OCI-LY1 (cell line): ENCODE measurements around the gene KCP.

Experiments used
- H2AFZ ChIP-seq: fragments of 200-600 bp; sonication (generic), shearing (Covaris generic); 2 replicates; pipeline ENCODE4 v1.6.0; 2014; ENCODE audit warnings: antibody characterized with exemption, mild to moderate bottlenecking, low read length
- H3F3A ChIP-seq: fragments of 200-600 bp; sonication (generic), shearing (Covaris generic); 2 replicates; pipeline ENCODE4 v1.6.0; 2014; ENCODE audit warnings: mild to moderate bottlenecking, antibody characterized with exemption, low read length, moderate library complexity; ENCODE audit not compliant: insufficient read depth
- H3K27ac ChIP-seq: fragments of 200-600 bp; sonication (generic); 2 replicates; pipeline ENCODE4 v1.5.1; 2014; ENCODE audit warnings: low read length, mixed run types, mild to moderate bottlenecking, low read depth; ENCODE audit not compliant: poor library complexity, severe bottlenecking
- H3K27me3 ChIP-seq: fragments of 200-600 bp; sonication (generic); 2 replicates; pipeline ENCODE4 v1.6.0; 2014; ENCODE audit warnings: antibody characterized with exemption, mild to moderate bottlenecking, low read length, moderate library complexity; ENCODE audit not compliant: insufficient read depth
- H3K36me3 ChIP-seq: fragments of 200-600 bp; sonication (generic); 2 replicates; pipeline ENCODE4 v1.6.1; 2014; ENCODE audit warnings: mild to moderate bottlenecking, antibody characterized with exemption, low read length, moderate library complexity, mixed read lengths; ENCODE audit not compliant: insufficient read depth
- H3K4me1 ChIP-seq: fragments of 200-600 bp; sonication (generic); 2 replicates; pipeline ENCODE4 v1.5.1; 2014; ENCODE audit warnings: mild to moderate bottlenecking, low read length, moderate library complexity; ENCODE audit not compliant: insufficient read depth, severe bottlenecking
- H3K4me2 ChIP-seq: fragments of 200-600 bp; sonication (generic), shearing (Covaris generic); 2 replicates; pipeline ENCODE4 v1.6.1; 2014; ENCODE audit warnings: low read length
- H3K4me3 ChIP-seq: fragments of 200-600 bp; sonication (generic); 2 replicates; pipeline ENCODE4 v1.5.1; 2014; ENCODE audit warnings: low read length, low read depth, mild to moderate bottlenecking, mixed read lengths; ENCODE audit not compliant: poor library complexity, severe bottlenecking
- H3K79me2 ChIP-seq: fragments of 200-600 bp; shearing (Covaris generic); 2 replicates; pipeline ENCODE4 v1.6.1; 2016; ENCODE audit warnings: mixed run types, low read length, mixed read lengths; ENCODE audit not compliant: insufficient read depth
- H3K9ac ChIP-seq: fragments of 200-600 bp; sonication (generic), shearing (Covaris generic); 2 replicates; pipeline ENCODE4 v1.6.1; 2014; ENCODE audit warnings: mild to moderate bottlenecking, low read length, mixed read lengths
- H3K9me2 ChIP-seq: fragments of 200-600 bp; sonication (generic), shearing (Covaris generic); 2 replicates; pipeline ENCODE4 v1.6.1; 2014; ENCODE audit warnings: low read depth, mild to moderate bottlenecking, low read length, mixed read lengths
- H3K9me3 ChIP-seq: fragments of 200-600 bp; shearing (Covaris generic); 2 replicates; pipeline ENCODE4 v1.6.1; 2014; ENCODE audit warnings: low read length, mixed read lengths
- H4K20me1 ChIP-seq: fragments of 200-600 bp; sonication (generic), shearing (Covaris generic); 2 replicates; pipeline ENCODE4 v1.6.0; 2016; ENCODE audit warnings: mild to moderate bottlenecking, low read length; ENCODE audit not compliant: insufficient read depth
- CTCF ChIP-seq: fragments of 200-600 bp; sonication (generic), shearing (Covaris generic); IDR thresholded peaks from 2 replicates; pipeline ENCODE4 v1.5.1; 2017; ENCODE audit warnings: mild to moderate bottlenecking, antibody characterized with exemption, low read length, moderate library complexity, mixed read lengths
- EZH2 ChIP-seq: fragments of 200-600 bp; sonication (generic), shearing (Covaris generic); IDR thresholded peaks from 2 replicates; pipeline ENCODE4 v1.8.0; 2017; ENCODE audit warnings: borderline replicate concordance, mixed run types, mild to moderate bottlenecking, antibody characterized with exemption, low read length, moderate library complexity, mixed read lengths

KCP gene

DNA sequence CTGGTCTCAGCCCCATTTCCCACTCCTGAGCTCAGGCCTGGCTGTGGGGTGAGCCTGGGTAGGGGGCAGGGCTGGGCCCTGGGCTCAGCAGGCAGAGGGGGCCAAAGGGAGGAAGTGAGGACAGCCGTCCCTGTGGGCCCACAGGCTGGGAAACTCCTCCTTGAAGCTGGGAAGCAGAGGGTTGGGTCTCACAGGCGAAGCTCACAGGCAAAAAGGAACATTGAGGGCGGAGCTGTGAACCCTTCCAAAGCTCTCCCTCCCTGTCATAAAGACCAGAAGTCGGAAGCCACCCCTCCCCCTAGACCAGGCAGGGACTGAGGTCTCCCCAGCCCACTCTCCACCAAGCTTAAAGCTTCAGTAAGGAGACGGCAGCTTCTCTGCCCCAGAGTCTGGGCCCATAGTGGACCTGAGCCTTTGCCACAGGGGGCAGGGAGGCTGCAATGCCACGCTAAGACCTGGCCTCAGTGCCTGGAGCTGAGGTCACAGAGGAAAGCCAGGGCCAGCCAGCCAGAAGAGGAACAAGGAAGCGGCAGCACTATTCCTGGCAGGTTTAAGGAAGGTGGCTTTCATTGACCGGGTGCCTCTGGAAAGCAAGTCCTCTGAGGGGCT lies 1.0 kb upstream of the KCP start:
- Histone ChIP-seq H4K20me1 (no peaks in the 10 kb centered on the region), H3K27ac (no peak overlapping the region), H3K4me2 (no peak overlapping the region), H3K4me3 (no peak overlapping the region), H3K9me2 (no peaks in the 10 kb centered on the region), H3K36me3 (no peaks in the 10 kb centered on the region), H3K4me1 (no peaks in the 10 kb centered on the region), H2AFZ (no peak overlapping the region), H3K27me3 (peaks cover 40% of the 10 kb centered on the region), H3K9ac (no peak overlapping the region), H3K79me2 (no peaks in the 10 kb centered on the region), H3F3A (no peaks in the 10 kb centered on the region), H3K9me3 (no peaks in the 10 kb centered on the region)
- TF ChIP-seq CTCF = no peak
- TF ChIP-seq EZH2 = no peak

DNA sequence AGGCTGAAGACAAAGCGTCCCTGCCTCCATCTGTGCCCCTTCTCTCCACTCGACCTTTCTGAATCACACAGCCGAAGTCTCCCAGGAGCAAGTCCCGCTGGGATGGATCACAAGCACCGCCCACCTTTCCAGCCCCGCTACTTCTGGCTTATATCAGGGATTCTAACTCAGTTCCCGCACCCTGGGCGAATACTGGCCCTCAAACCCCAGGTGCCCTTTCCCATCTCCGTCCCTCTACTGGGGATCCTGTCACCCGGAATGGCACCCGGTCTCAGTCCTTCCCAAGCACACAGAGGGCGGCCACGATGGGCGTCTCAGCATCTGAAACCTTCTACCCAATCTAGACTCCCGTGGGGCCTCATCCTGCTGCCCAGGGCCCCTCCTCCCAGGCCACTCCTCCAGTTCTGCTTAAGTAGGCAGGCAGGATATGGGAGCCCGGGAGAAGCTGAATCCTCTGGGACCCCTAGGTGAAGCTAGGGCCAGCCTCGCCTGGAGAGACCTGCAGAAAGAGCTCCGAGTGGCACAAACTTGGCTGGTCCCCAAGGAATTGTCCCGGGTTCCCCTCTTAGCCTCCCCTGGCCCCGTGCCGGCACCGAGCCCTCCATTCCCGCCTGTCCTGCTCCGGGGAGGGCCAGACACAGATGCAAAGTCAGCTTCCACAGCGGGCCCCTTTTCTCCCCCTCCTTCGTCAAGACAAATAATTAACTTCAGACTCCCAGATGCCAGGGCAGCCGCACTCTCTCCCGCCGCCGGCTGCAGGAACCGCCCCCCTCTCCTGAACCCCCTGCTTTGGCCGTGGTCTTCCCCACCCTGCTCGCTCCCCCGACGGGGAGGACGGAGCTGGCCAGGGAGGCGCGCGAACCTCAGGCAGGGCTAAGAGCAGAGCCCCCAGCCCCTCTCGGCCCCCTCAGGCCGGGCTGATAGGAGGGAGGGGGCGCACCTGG lies 612 bp downstream of the KCP start:
- no peaks in the 10 kb centered on the region for H3K9me2 ChIP-seq
- H3K4me3 ChIP-seq = no peak overlapping the region

More for the DNA sequence above, 612 bp downstream of the KCP start:
- H4K20me1 ChIP-seq = no peaks in the 10 kb centered on the region
- H3F3A ChIP-seq = no peaks in the 10 kb centered on the region
- no peak for TF ChIP-seq EZH2
- TF ChIP-seq CTCF = no peak
- H3K9me3 ChIP-seq = no peaks in the 10 kb centered on the region
- no peaks in the 10 kb centered on the region for H3K36me3 ChIP-seq
- H3K4me2 ChIP-seq = no peak overlapping the region
- peaks cover 40% of the 10 kb centered on the region for H3K27me3 ChIP-seq
- H3K79me2 ChIP-seq = no peaks in the 10 kb centered on the region
- H3K9ac ChIP-seq = no peak overlapping the region
- no peak overlapping the region for H2AFZ ChIP-seq
- H3K27ac ChIP-seq = no peak overlapping the region
- no peaks in the 10 kb centered on the region for H3K4me1 ChIP-seq
